ENCODE results near the gene KIR2DL3.

Gene KIR2DL3

GRCh38 chr19:54792814-54793213, 54.5 kb downstream of the KIR2DL3 start:
- no peak for DNase-seq (ENCODE audit: low spot score)

GRCh38 chr19:54795758-54796157, 57.4 kb downstream of the KIR2DL3 start:
- no peak for DNase-seq (ENCODE audit: low spot score)

Data from germinal center (tissue), 1 donor.